RWPE1 (cell line): Measurements from ENCODE around the gene RPL22L1.

Source experiments
- CTCF ChIA-PET: fragments of 350-600 bp; sonication (Branson Sonifier 250); formaldehyde crosslinking; extraction: SDS; loops from one replicate; lab custom pipeline; 2021; lab: Yijun Ruan, JAX
- POLR2A ChIA-PET: fragments of 400-600 bp; formaldehyde crosslinking; extraction: SDS; loops from one replicate; lab custom pipeline; 2020; ENCODE audit warnings: antibody characterized with exemption; ENCODE audit not compliant: low non-redundant PET; lab: Yijun Ruan, JAX
- DNase-seq: peaks from one replicate; pipeline ENCODE4 v3.0.0; 2012; ENCODE audit warnings: low spot score
- H3K27ac ChIP-seq: fragments of 450-650 bp; 2 replicates; pipeline ENCODE4 v1.5.1; 2017
- TF ChIP-seq, protein P1 (sequence below): fragments of 450-650 bp; conservative IDR thresholded peaks from 2 replicates; pipeline ENCODE4 v1.5.1; 2017; ENCODE audit warnings: low read depth, mild to moderate bottlenecking

RPL22L1 gene

DNA sequence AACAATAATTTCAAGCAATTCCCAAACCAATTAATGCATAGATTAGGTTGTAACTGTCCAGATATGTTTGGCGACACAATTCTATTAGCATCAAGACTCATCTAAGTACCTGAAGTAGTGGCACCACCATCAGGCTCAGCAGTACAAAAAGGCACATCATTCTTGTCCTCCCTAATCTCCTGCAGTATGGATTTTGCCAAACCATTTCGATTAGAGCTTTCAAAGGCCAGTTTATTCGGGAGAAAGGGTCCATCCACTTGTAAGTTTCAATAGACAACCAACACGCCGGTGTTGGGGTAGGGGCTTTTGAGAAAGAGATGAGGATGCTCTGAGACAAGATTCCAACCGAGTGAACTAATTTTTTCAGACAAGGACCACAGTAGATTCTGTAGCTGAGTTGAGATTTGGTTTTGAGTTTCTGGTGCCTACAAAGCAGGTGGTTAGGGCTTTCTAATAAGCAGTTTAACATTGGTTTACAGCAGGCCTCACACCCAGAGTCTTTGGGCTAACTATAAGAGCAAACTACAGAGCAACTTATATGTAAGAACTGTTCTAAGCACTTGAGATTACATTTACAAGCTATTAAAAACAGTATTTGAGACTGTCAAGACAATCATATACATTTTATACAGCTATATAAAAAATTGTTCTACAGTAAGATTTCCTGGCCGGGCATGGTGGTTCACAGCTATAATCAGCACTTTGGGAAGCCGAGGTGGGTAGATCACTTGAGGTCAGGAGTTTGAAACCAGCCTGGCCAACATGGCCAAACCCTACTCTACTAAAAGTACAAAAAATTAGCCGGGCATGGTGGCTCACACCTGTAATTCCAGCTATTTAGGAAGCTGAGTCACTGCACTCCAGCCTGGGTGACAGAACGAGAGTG, 4.5 kb downstream of the RPL22L1 start:
- TF ChIP-seq, protein P1, sequence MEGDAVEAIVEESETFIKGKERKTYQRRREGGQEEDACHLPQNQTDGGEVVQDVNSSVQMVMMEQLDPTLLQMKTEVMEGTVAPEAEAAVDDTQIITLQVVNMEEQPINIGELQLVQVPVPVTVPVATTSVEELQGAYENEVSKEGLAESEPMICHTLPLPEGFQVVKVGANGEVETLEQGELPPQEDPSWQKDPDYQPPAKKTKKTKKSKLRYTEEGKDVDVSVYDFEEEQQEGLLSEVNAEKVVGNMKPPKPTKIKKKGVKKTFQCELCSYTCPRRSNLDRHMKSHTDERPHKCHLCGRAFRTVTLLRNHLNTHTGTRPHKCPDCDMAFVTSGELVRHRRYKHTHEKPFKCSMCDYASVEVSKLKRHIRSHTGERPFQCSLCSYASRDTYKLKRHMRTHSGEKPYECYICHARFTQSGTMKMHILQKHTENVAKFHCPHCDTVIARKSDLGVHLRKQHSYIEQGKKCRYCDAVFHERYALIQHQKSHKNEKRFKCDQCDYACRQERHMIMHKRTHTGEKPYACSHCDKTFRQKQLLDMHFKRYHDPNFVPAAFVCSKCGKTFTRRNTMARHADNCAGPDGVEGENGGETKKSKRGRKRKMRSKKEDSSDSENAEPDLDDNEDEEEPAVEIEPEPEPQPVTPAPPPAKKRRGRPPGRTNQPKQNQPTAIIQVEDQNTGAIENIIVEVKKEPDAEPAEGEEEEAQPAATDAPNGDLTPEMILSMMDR = no peak
- ChIA-PET POLR2A (no interaction called here), CTCF (interaction anchor here (0.7 kb wide), 1 partner anchor 53 kb away, joined by 4 read pairs; no protein-coding TSS in a partner anchor)
- no peak overlapping the region for H3K27ac ChIP-seq
- DNase-seq = no peak

DNA sequence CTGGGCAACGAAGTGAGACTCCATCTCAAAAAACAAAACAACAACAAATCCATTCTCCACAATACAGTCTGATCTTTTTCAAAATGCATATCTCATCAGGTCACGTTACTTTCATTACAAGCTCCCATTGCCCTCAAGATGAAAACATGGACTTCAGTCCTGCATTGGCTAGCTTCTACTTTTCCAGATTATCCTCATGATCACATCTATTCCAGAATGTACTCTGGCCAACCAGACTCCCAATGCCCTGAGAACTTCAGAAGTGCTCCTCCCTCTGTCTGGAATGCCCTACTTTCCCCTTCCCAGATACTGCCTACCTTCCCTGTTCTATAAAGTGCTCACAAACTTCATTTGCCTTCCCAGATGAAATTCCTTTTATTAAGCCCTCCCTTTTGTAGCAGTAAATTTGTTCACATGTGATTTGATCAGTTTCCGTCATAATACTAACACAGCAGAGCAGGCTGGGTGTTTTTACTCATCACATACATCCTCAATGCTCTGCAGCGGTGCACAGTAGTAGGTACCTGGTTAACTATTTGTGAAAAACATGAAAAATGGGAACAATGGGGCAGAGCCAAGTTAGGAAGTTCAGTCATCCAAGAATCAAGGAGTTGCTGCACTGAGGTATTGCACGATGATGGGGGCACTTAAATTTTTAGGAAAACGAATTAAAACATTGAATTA, 5.3 kb downstream of the RPL22L1 start:
- H3K27ac ChIP-seq = no peak overlapping the region
- peak; percentile 19 for DNase-seq
- TF ChIP-seq, protein P1 = no peak
- ChIA-PET CTCF (interaction anchor here (0.6 kb wide), 1 partner anchor 451 kb away, joined by 3 read pairs; no protein-coding TSS in a partner anchor), POLR2A (no interaction called here)

DNA sequence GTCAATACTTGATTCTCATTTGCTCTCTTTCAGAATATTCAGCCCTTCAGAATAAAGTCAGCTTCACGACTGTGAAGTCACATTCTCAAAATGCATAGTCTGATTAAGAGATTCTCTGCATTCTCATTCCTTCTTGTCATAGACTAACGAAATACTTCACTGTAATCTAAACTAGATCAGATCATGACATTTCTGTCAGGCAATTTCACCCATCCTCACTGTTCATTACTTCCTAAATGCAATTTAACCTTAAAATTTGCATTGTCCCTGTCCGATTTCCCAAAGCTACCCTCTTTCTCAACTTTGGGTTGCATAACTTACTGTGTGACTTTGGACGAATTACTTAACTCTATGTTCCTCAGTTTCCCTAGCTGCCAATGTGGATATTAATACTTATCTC, 6.2 kb downstream of the RPL22L1 start:
- CTCF ChIA-PET = interaction anchor here (0.6 kb wide), 1 partner anchor 450 kb away, joined by 3 read pairs; no protein-coding TSS in a partner anchor
- POLR2A ChIA-PET = no interaction called here
- DNase-seq = no peak
- no peak overlapping the region for H3K27ac ChIP-seq
- TF ChIP-seq, protein P1 = no peak

DNA sequence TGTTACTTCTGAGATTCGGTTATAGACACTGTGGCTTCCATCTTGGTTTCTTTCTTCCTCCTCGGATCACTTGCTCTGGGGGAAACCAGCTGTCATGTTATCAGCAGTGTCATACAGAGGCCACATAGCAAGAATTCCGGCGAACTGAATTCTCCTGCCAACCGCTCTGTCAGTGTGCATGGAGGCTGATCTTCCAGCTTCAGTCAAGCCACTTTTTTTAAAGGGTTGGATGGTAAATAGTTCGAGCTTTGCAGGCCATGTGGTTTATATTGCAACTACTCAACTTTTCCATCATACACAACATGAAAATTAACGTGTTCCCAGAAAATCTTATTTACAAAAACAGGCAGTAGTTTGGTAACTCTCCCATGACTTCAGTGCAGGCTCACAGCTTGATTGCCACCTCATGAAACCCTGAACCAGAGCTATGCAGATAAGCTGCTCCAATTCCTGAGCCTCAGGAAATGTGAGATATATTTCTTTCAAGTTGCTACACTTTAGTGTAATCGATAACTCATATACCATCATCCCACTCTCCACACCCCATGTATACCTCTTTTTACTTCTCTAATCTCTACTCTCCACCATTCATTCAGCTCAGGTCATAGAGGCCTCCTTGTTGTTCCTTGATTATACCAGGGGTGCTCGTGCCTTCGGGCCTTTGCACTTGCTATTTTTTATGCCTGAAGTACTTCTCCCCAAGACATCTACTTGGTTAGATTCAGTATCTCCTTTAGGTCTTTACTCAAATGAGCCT, 7.2 kb downstream of the RPL22L1 start:
- TF ChIP-seq, protein P1 = no peak
- ChIA-PET CTCF (interaction anchor here (0.6 to 1.4 kb wide), 3 partner anchors 14 to 1425 kb away, joined by 3 to 4 read pairs (median 3); no protein-coding TSS in a partner anchor), POLR2A (no interaction called here)
- no peak overlapping the region for H3K27ac ChIP-seq
- DNase-seq = no peak

DNA sequence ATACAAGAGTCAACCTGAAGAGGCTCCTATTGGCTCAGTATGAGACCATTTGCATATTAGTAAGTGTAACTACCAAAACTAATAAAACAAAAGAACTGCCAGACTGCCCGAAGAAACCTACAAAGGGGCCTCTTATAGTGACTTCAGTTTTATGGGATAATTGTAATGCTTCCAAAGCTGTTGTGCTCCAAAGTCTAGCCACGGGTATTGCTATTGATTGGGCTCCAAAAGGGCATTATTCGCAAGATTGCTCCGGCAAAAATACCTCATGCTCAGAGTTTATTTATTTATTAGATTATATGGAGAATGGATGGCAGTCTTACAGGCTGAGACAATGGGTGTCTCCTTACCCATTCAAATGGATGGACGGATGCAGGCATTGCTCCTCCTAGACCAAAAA, 11.4 kb downstream of the RPL22L1 start:
- H3K27ac ChIP-seq = no peak overlapping the region
- CTCF ChIA-PET = interaction anchor here (0.6 kb wide), 1 partner anchor 601 kb away, joined by 4 read pairs; no protein-coding TSS in a partner anchor
- POLR2A ChIA-PET = no interaction called here
- DNase-seq = no peak
- TF ChIP-seq, protein P1 = no peak
